ENCODE data around the gene GPC5. TPM values are rescaled to one million over a fixed set of nuclear protein-coding genes. Genes with fewer than 3 reads are reported as not detected.

Gene GPC5
- total RNA-seq, 1 experiment from 2014 or later, result 0.15 TPM

- no CpG with 5 or more reads among the region's 3 CpGs for WGBS (ENCODE audit: extremely low coverage, insufficient read length, low lambda C conversion rate)
- Histone ChIP-seq H4K8ac (replicated peaks; ENCODE audit: insufficient read length, low read depth, low read length) (no peak overlapping the region), H2BK20ac (ENCODE audit: low read depth, low read length, poor library complexity, severe bottlenecking) (no peak overlapping the region), H3K4me1 (ENCODE audit: insufficient read depth, low read length) (peaks cover 2% of the 10 kb centered on the region; the same call in 1 of the 2 replicates), H3K14ac (ENCODE audit: insufficient read depth, low read length) (no peak overlapping the region), H3K79me1 (ENCODE audit: insufficient read depth, low read depth, low read length, poor library complexity, severe bottlenecking) (no peaks in the 10 kb centered on the region), H2AFZ (ENCODE audit: low read length) (no peak overlapping the region), H2BK5ac (ENCODE audit: insufficient read length, low read length) (no peak overlapping the region), H3T11ph (ENCODE audit: low read length) (no peak overlapping the region), H3K9me3 (ENCODE audit: control insufficient read depth, low read depth, low read length) (no peaks in the 10 kb centered on the region), H3K4me2 (ENCODE audit: insufficient read depth, insufficient read length, low read length) (no peak overlapping the region), H3K23me2 (ENCODE audit: insufficient read length, low read depth, low read length, poor library complexity, severe bottlenecking) (no peaks in the 10 kb centered on the region), H3K18ac (ENCODE audit: insufficient read length, low read depth, low read length) (no peak overlapping the region), H2AK5ac (ENCODE audit: insufficient read length, low read length) (no peak overlapping the region), H3K9ac (ENCODE audit: extremely low read depth, insufficient read length, low read length) (no peak overlapping the region), H3K56ac (ENCODE audit: insufficient read length, low read depth, low read length) (no peak overlapping the region), H3K4ac (ENCODE audit: low read depth, low read length) (no peak overlapping the region), H3K27me3 (ENCODE audit: insufficient read depth, low read length) (no peaks in the 10 kb centered on the region), H3K27ac (ENCODE audit: insufficient read length, low read depth, low read length) (no peak overlapping the region), H2BK120ac (ENCODE audit: low read depth, low read length, poor library complexity, severe bottlenecking) (no peak overlapping the region), H4K91ac (ENCODE audit: insufficient read length, low read depth, low read length) (no peak overlapping the region), H4K5ac (ENCODE audit: insufficient read length, low read depth, low read length) (no peak overlapping the region), H3K79me2 (ENCODE audit: insufficient read depth, low read length) (no peaks in the 10 kb centered on the region), H4K20me1 (ENCODE audit: control insufficient read depth, insufficient read depth, insufficient read length) (no peaks in the 10 kb centered on the region), H3K23ac (ENCODE audit: insufficient read length, low read depth, low read length) (no peak overlapping the region), H2BK12ac (ENCODE audit: insufficient read length, low read depth, low read length) (no peak overlapping the region), H2BK15ac (ENCODE audit: low read depth, low read length) (no peak overlapping the region)
- H3K4me3 Mint-ChIP-seq, result no peak overlapping the region
- no peak for DNase-seq
- TF ChIP-seq CTCF (conservative IDR thresholded peaks at IDR 0.05), result no peak
- no peak overlapping the region; a peak in 1 of 7 replicates for H3K27ac Mint-ChIP-seq
- H3K4me1 Mint-ChIP-seq, result peaks cover 3 to 7% of the 10 kb centered on the region in 2 experiments; a peak in 1 of 4 replicates
- H3K9me3 Mint-ChIP-seq, result no peaks in the 10 kb centered on the region
- no peaks in the 10 kb centered on the region for H3K36me3 Mint-ChIP-seq (ENCODE audit: insufficient read depth in 1 of 3, low read depth in 3 of 3)
- H3K27me3 Mint-ChIP-seq (ENCODE audit: low read depth), result no peaks in the 10 kb centered on the region
Measured at GRCh38 chr13:91721413-91721812, 323.0 kb downstream of the GPC5 start.

Data from H9 (cell line).